ENCODE results near the gene CIART.
A peak's percentile ranks its signal among the peaks of the same experiment; 100 is the strongest.

CIART gene

GRCh38 chr1:150271291-150271959, 10.9 kb upstream of the CIART start:
- in situ Hi-C loops (cut with HindIII; ENCODE audit: low sequenced_read_pairs), result no loop called here
- H3K4me3 ChIP-seq (ENCODE audit: low read depth, low read length), result no peak overlapping the region
- no peak for DNase-seq (ENCODE audit: low read depth, low spot score)
- TF ChIP-seq CTCF (IDR thresholded peaks at IDR 0.05; ENCODE audit: low read depth, low read length), result no peak

- TF ChIP-seq CTCF (IDR thresholded peaks at IDR 0.05; ENCODE audit: low read depth, low read length), result no peak
- DNase-seq (ENCODE audit: low read depth, low spot score), result peak; percentile 15
- peak overlapping the region; percentile 52 for H3K4me3 ChIP-seq (ENCODE audit: low read depth, low read length)
- in situ Hi-C loops (cut with HindIII; ENCODE audit: low sequenced_read_pairs), result no loop called here
These were observed 9.0 kb upstream of the CIART start for GRCh38 chr1:150273311-150273710.

GRCh38 chr1:150280138-150280707, 2.1 kb upstream of the CIART start:
- no peak overlapping the region for H3K4me3 ChIP-seq (ENCODE audit: low read depth, low read length)
- no peak for TF ChIP-seq CTCF (IDR thresholded peaks at IDR 0.05; ENCODE audit: low read depth, low read length)
- DNase-seq (ENCODE audit: low read depth, low spot score), result no peak
- in situ Hi-C loops (cut with HindIII; ENCODE audit: low sequenced_read_pairs), result no loop called here

GRCh38 chr1:150281221-150281757, 1.1 kb upstream of the CIART start:
- DNase-seq (ENCODE audit: low read depth, low spot score), result peak; percentile 73
- in situ Hi-C loops (cut with HindIII; ENCODE audit: low sequenced_read_pairs), result no loop called here
- peak overlapping the region; percentile 70 for H3K4me3 ChIP-seq (ENCODE audit: low read depth, low read length)
- TF ChIP-seq CTCF (IDR thresholded peaks at IDR 0.05; ENCODE audit: low read depth, low read length), result peak; percentile 73

GRCh38 chr1:150282558-150282958, 204 bp downstream of the CIART start:
- in situ Hi-C loops (cut with HindIII; ENCODE audit: low sequenced_read_pairs), result no loop called here
- peak overlapping the region; percentile 70 for H3K4me3 ChIP-seq (ENCODE audit: low read depth, low read length)
- TF ChIP-seq CTCF (IDR thresholded peaks at IDR 0.05; ENCODE audit: low read depth, low read length), result no peak
- no peak for DNase-seq (ENCODE audit: low read depth, low spot score)

GRCh38 chr1:150283260-150283659, 906 bp downstream of the CIART start:
- DNase-seq (ENCODE audit: low read depth, low spot score), result no peak
- TF ChIP-seq CTCF (IDR thresholded peaks at IDR 0.05; ENCODE audit: low read depth, low read length), result no peak
- peak overlapping the region; percentile 70 for H3K4me3 ChIP-seq (ENCODE audit: low read depth, low read length)
- in situ Hi-C loops (cut with HindIII; ENCODE audit: low sequenced_read_pairs), result no loop called here

Measured in astrocyte of the spinal cord (primary cell).